Astrocyte (in vitro differentiated cells and primary cell): ENCODE measurements around the gene RCOR3. TPM values are rescaled to one million over a fixed set of nuclear protein-coding genes. Genes with fewer than 3 reads are reported as not detected.

Experiments
- DNase-seq: peaks from one replicate; pipeline ENCODE4 v3.0.0-alpha.2; 2010; ENCODE audit warnings: low read depth
- FAIRE-seq: peaks from 2 replicates; lab custom pipeline; 2011; peaks lifted over from hg19 to GRCh38; lab: Jason Lieb, UNC
- H2AFZ ChIP-seq: 2 replicates; pipeline ENCODE4 v1.6.0; 2012; ENCODE audit warnings: low read depth, low read length, inconsistent platforms
- H3K27ac ChIP-seq: 2 replicates; pipeline ENCODE4 v1.5.1; 2011; ENCODE audit warnings: low read depth, low read length, inconsistent platforms
- H3K27me3 ChIP-seq: 2 replicates; pipeline ENCODE4 v1.6.0; 2011; ENCODE audit warnings: low read length, inconsistent platforms; ENCODE audit not compliant: insufficient read depth
- H3K36me3 ChIP-seq: 2 replicates; pipeline ENCODE4 v1.5.1; 2011; ENCODE audit warnings: low read length, inconsistent platforms; ENCODE audit not compliant: insufficient read depth
- H3K4me1 ChIP-seq: 2 replicates; pipeline ENCODE4 v1.5.1; 2011; ENCODE audit warnings: low read length, inconsistent platforms; ENCODE audit not compliant: insufficient read depth
- H3K4me2 ChIP-seq: 2 replicates; pipeline ENCODE4 v1.6.0; 2012; ENCODE audit warnings: low read length, inconsistent platforms
- H3K4me3 ChIP-seq: 2 replicates; pipeline ENCODE4 v1.5.1; 2011; ENCODE audit warnings: low read depth, mild to moderate bottlenecking, low read length, inconsistent platforms; ENCODE audit not compliant: insufficient read depth
- H3K79me2 ChIP-seq: 2 replicates; pipeline ENCODE4 v1.6.0; 2012; ENCODE audit warnings: mild to moderate bottlenecking, low read length, inconsistent platforms; ENCODE audit not compliant: insufficient read depth
- H3K9ac ChIP-seq: 2 replicates; pipeline ENCODE4 v1.6.0; 2012; ENCODE audit warnings: mild to moderate bottlenecking, low read length, inconsistent platforms
- H3K9me3 ChIP-seq: 2 replicates; pipeline ENCODE4 v1.5.1; 2012; ENCODE audit warnings: low read depth, mild to moderate bottlenecking, low read length, inconsistent platforms; ENCODE audit not compliant: insufficient read depth
- H4K20me1 ChIP-seq: 2 replicates; pipeline ENCODE4 v1.6.0; 2012; ENCODE audit warnings: low read length, inconsistent platforms; ENCODE audit not compliant: insufficient read depth
- H3K27ac Mint-ChIP-seq: one replicate; pipeline ENCODE4 v1.8.0; 2021; ENCODE audit warnings: mild to moderate bottlenecking, mixed read lengths; ENCODE audit not compliant: unreplicated experiment
- H3K27me3 Mint-ChIP-seq: one replicate; pipeline ENCODE4 v1.8.0; 2021; ENCODE audit warnings: low read depth, mixed read lengths; ENCODE audit not compliant: unreplicated experiment
- H3K36me3 Mint-ChIP-seq: one replicate; pipeline ENCODE4 v1.8.0; 2021; ENCODE audit warnings: low read depth, mixed read lengths; ENCODE audit not compliant: unreplicated experiment
- H3K4me1 Mint-ChIP-seq: one replicate; pipeline ENCODE4 v1.8.0; 2021; ENCODE audit warnings: low read depth, mixed read lengths; ENCODE audit not compliant: unreplicated experiment
- H3K4me3 Mint-ChIP-seq: one replicate; pipeline ENCODE4 v1.8.0; 2021; ENCODE audit warnings: mild to moderate bottlenecking, moderate library complexity, mixed read lengths; ENCODE audit not compliant: unreplicated experiment
- H3K9me3 Mint-ChIP-seq: one replicate; pipeline ENCODE4 v1.8.0; 2021; ENCODE audit warnings: mild to moderate bottlenecking, mixed read lengths; ENCODE audit not compliant: unreplicated experiment
- CTCF ChIP-seq: IDR thresholded peaks from 2 replicates; pipeline ENCODE4 v1.5.1; 2011; ENCODE audit warnings: low read depth, mild to moderate bottlenecking, inconsistent platforms, low read length, moderate library complexity; ENCODE audit not compliant: insufficient read depth
- EZH2 ChIP-seq: IDR thresholded peaks from 2 replicates; pipeline ENCODE4 v1.6.1; 2012; ENCODE audit warnings: mild to moderate bottlenecking, low read length, inconsistent platforms; ENCODE audit not compliant: insufficient read depth
- total RNA-seq: library from RNA; stranded (reverse); gene quantifications from 2 replicates; pipeline ENCODE4 v1.2.1, GENCODE V29; 2021

RCOR3 gene
- total RNA-seq, 1 donor from 2014 or later, result 68.2 TPM

GRCh38 chr1:211333906-211334305 is 74.7 kb downstream of the RCOR3 start:
- H3K27ac Mint-ChIP-seq, result no peak overlapping the region
- no peak for DNase-seq
- peaks cover 88% of the 10 kb centered on the region for H3K79me2 ChIP-seq
- peaks cover 6% of the 10 kb centered on the region for H3K27me3 Mint-ChIP-seq
- no peak overlapping the region for H2AFZ ChIP-seq
- peaks cover 10% of the 10 kb centered on the region for H3K4me1 ChIP-seq
- H3K9me3 ChIP-seq, result no peaks in the 10 kb centered on the region
- no peak for FAIRE-seq
- H3K4me3 Mint-ChIP-seq, result no peak overlapping the region
- peaks cover 18% of the 10 kb centered on the region for H3K4me1 Mint-ChIP-seq
- H3K36me3 ChIP-seq, result no peaks in the 10 kb centered on the region
- no peak overlapping the region for H3K4me2 ChIP-seq
- no peak overlapping the region for H3K4me3 ChIP-seq
- H3K36me3 Mint-ChIP-seq, result peaks cover 16% of the 10 kb centered on the region
- H3K9me3 Mint-ChIP-seq, result peaks cover 3% of the 10 kb centered on the region
- H3K27ac ChIP-seq, result no peak overlapping the region
- TF ChIP-seq CTCF (no peak), EZH2 (no peak)
- no peak overlapping the region for H3K9ac ChIP-seq
- H4K20me1 ChIP-seq, result peaks cover 91% of the 10 kb centered on the region
- H3K27me3 ChIP-seq, result no peaks in the 10 kb centered on the region

GRCh38 chr1:211334986-211335385 is 75.8 kb downstream of the RCOR3 start:
- H3K27ac Mint-ChIP-seq, result no peak overlapping the region
- H3K9me3 ChIP-seq, result no peaks in the 10 kb centered on the region
- H3K27ac ChIP-seq, result no peak overlapping the region
- peaks cover 88% of the 10 kb centered on the region for H4K20me1 ChIP-seq
- H2AFZ ChIP-seq, result no peak overlapping the region
- no peak overlapping the region for H3K9ac ChIP-seq
- H3K9me3 Mint-ChIP-seq, result peaks cover 5% of the 10 kb centered on the region
- H3K4me2 ChIP-seq, result no peak overlapping the region
- H3K4me3 Mint-ChIP-seq, result no peak overlapping the region
- no peaks in the 10 kb centered on the region for H3K27me3 ChIP-seq
- H3K4me1 Mint-ChIP-seq, result peaks cover 13% of the 10 kb centered on the region
- no peak for TF ChIP-seq EZH2
- no peak for TF ChIP-seq CTCF
- no peak for DNase-seq
- peaks cover 86% of the 10 kb centered on the region for H3K79me2 ChIP-seq
- peaks cover 6% of the 10 kb centered on the region for H3K27me3 Mint-ChIP-seq
- H3K36me3 ChIP-seq, result no peaks in the 10 kb centered on the region
- H3K4me3 ChIP-seq, result no peak overlapping the region
- H3K4me1 ChIP-seq, result peaks cover 2% of the 10 kb centered on the region
- FAIRE-seq, result no peak
- peaks cover 9% of the 10 kb centered on the region for H3K36me3 Mint-ChIP-seq

GRCh38 chr1:211335522-211336157 is 76.5 kb downstream of the RCOR3 start:
- H2AFZ ChIP-seq, result no peak overlapping the region
- FAIRE-seq (no peak), DNase-seq (no peak)
- H3K9me3 ChIP-seq, result no peaks in the 10 kb centered on the region
- no peak overlapping the region for H3K4me3 Mint-ChIP-seq
- no peaks in the 10 kb centered on the region for H3K27me3 ChIP-seq
- H3K27me3 Mint-ChIP-seq, result peaks cover 6% of the 10 kb centered on the region
- peaks cover 2% of the 10 kb centered on the region for H3K4me1 ChIP-seq
- no peak overlapping the region for H3K4me3 ChIP-seq
- H3K4me1 Mint-ChIP-seq, result peaks cover 7% of the 10 kb centered on the region
- no peaks in the 10 kb centered on the region for H3K36me3 ChIP-seq
- peaks cover 5% of the 10 kb centered on the region for H3K9me3 Mint-ChIP-seq
- H3K27ac ChIP-seq, result no peak overlapping the region
- TF ChIP-seq EZH2, result no peak
- no peak for TF ChIP-seq CTCF
- H3K9ac ChIP-seq, result no peak overlapping the region
- H3K4me2 ChIP-seq, result no peak overlapping the region
- H4K20me1 ChIP-seq, result peaks cover 82% of the 10 kb centered on the region
- H3K36me3 Mint-ChIP-seq, result peaks cover 9% of the 10 kb centered on the region
- no peak overlapping the region for H3K27ac Mint-ChIP-seq
- H3K79me2 ChIP-seq, result peaks cover 79% of the 10 kb centered on the region
